Activated B cell treated with CpG ODN at 0.5 μM for 24 hours (primary cell): ENCODE data around the gene MTNR1B. TPM values are rescaled to one million over a fixed set of nuclear protein-coding genes. Genes with fewer than 3 reads are reported as not detected.

Source experiments
- ATAC-seq: fragments of 200-7000 bp; cut with Tn5 transposase; one replicate; pipeline ENCODE4 v1.10.0; 2021; ENCODE audit warnings: low read depth, mild to moderate bottlenecking, moderate library complexity
- CTCF ChIA-PET: fragments of 350-600 bp; sonication (Branson Sonifier 250); formaldehyde crosslinking; loops from one replicate; lab custom pipeline; 2021; ENCODE audit warnings: antibody characterized with exemption; lab: Charles Lee
- POLR2A ChIA-PET: fragments of 350-600 bp; sonication (Branson Sonifier 250); formaldehyde crosslinking; loops from one replicate; lab custom pipeline; 2021; ENCODE audit warnings: antibody characterized with exemption; lab: Charles Lee
- DNase-seq: peaks from one replicate; pipeline ENCODE4 v3.0.0; 2022
- H3K27ac Mint-ChIP-seq: one replicate; pipeline ENCODE4 v1.8.0; 2020; ENCODE audit warnings: mixed read lengths
- H3K27me3 Mint-ChIP-seq: one replicate; pipeline ENCODE4 v1.8.0; 2021; ENCODE audit warnings: mixed read lengths
- H3K36me3 Mint-ChIP-seq: one replicate; pipeline ENCODE4 v1.8.0; 2021; ENCODE audit warnings: low read depth, mixed read lengths
- H3K4me1 Mint-ChIP-seq: one replicate; pipeline ENCODE4 v1.8.0; 2021; ENCODE audit warnings: mixed read lengths
- H3K4me3 Mint-ChIP-seq: one replicate; pipeline ENCODE4 v1.8.0; 2020; ENCODE audit warnings: mild to moderate bottlenecking, mixed read lengths
- H3K9me3 Mint-ChIP-seq: one replicate; pipeline ENCODE4 v1.8.0; 2020; ENCODE audit warnings: mixed read lengths
- CTCF ChIP-seq: fragments of 200-600 bp; IDR thresholded peaks from one replicate; pipeline ENCODE4 v1.8.0; 2022; ENCODE audit warnings: antibody characterized with exemption, mild to moderate bottlenecking
- intact Hi-C: fragments of 100-400 bp; cut with micrococcal nuclease; formaldehyde crosslinking; loops from one replicate; pipeline ENCODE4 v1.15.1; 2024
- total RNA-seq: library from RNA; stranded (reverse); gene quantifications from 2 replicates; pipeline ENCODE4 v1.2.3, GENCODE V29; 2022

MTNR1B gene
- total RNA-seq, 1 donor from 2014 or later: not detected

- Mint-ChIP-seq H3K27ac (no peak overlapping the region), H3K9me3 (no peaks in the 10 kb centered on the region), H3K36me3 (no peaks in the 10 kb centered on the region), H3K4me1 (no peaks in the 10 kb centered on the region), H3K27me3 (no peaks in the 10 kb centered on the region), H3K4me3 (no peak overlapping the region)
- ChIA-PET POLR2A (no interaction called here), CTCF (no interaction called here)
- no peak for ATAC-seq
- DNase-seq: no peak
- intact Hi-C loops: no loop called here
- no peak for TF ChIP-seq CTCF
Observed at GRCh38 chr11:92980312-92980711, 10.9 kb downstream of the MTNR1B start.

GRCh38 chr11:92981508-92982043 is 12.1 kb downstream of the MTNR1B start:
- POLR2A ChIA-PET: no interaction called here
- Mint-ChIP-seq H3K27ac (no peak overlapping the region), H3K9me3 (no peaks in the 10 kb centered on the region), H3K4me1 (no peaks in the 10 kb centered on the region), H3K27me3 (no peaks in the 10 kb centered on the region), H3K4me3 (no peak overlapping the region), H3K36me3 (no peaks in the 10 kb centered on the region)
- intact Hi-C loops: no loop called here
- DNase-seq (no peak), ATAC-seq (no peak)
- CTCF ChIA-PET: no interaction called here
- TF ChIP-seq CTCF: no peak

- no peak for DNase-seq
- intact Hi-C loops: no loop called here
- Mint-ChIP-seq H3K36me3 (no peaks in the 10 kb centered on the region), H3K27me3 (no peaks in the 10 kb centered on the region), H3K9me3 (peaks cover 4% of the 10 kb centered on the region), H3K4me1 (no peaks in the 10 kb centered on the region), H3K4me3 (no peak overlapping the region), H3K27ac (no peak overlapping the region)
- CTCF ChIA-PET: no interaction called here
- TF ChIP-seq CTCF: no peak
- POLR2A ChIA-PET: no interaction called here
- no peak for ATAC-seq
Observed at GRCh38 chr11:92986585-92986984, 17.1 kb downstream of the MTNR1B start.

GRCh38 chr11:92993004-92993403 is 23.6 kb downstream of the MTNR1B start:
- intact Hi-C loops: no loop called here
- ChIA-PET CTCF (no interaction called here), POLR2A (no interaction called here)
- ATAC-seq: no peak
- TF ChIP-seq CTCF: no peak
- Mint-ChIP-seq H3K36me3 (no peaks in the 10 kb centered on the region), H3K27ac (no peak overlapping the region), H3K27me3 (no peaks in the 10 kb centered on the region), H3K4me1 (no peaks in the 10 kb centered on the region), H3K4me3 (no peak overlapping the region), H3K9me3 (peaks cover 6% of the 10 kb centered on the region)
- DNase-seq: no peak

- Mint-ChIP-seq H3K27ac (no peak overlapping the region), H3K36me3 (no peaks in the 10 kb centered on the region), H3K9me3 (peaks cover 7% of the 10 kb centered on the region), H3K27me3 (no peaks in the 10 kb centered on the region), H3K4me1 (no peaks in the 10 kb centered on the region), H3K4me3 (no peak overlapping the region)
- no peak for TF ChIP-seq CTCF
- DNase-seq: no peak
- intact Hi-C loops: no loop called here
- CTCF ChIA-PET: no interaction called here
- POLR2A ChIA-PET: no interaction called here
- ATAC-seq: no peak
Observed at GRCh38 chr11:93000511-93001476, 31.3 kb downstream of the MTNR1B start.
